ENCODE measurements around the gene S1PR2.

GRCh38 chr19:10206226-10206885 is 24.8 kb downstream of the S1PR2 start:
- TF ChIP-seq, protein P1, sequence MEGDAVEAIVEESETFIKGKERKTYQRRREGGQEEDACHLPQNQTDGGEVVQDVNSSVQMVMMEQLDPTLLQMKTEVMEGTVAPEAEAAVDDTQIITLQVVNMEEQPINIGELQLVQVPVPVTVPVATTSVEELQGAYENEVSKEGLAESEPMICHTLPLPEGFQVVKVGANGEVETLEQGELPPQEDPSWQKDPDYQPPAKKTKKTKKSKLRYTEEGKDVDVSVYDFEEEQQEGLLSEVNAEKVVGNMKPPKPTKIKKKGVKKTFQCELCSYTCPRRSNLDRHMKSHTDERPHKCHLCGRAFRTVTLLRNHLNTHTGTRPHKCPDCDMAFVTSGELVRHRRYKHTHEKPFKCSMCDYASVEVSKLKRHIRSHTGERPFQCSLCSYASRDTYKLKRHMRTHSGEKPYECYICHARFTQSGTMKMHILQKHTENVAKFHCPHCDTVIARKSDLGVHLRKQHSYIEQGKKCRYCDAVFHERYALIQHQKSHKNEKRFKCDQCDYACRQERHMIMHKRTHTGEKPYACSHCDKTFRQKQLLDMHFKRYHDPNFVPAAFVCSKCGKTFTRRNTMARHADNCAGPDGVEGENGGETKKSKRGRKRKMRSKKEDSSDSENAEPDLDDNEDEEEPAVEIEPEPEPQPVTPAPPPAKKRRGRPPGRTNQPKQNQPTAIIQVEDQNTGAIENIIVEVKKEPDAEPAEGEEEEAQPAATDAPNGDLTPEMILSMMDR (IDR thresholded peaks at IDR 0.05): no peak
- TF ChIP-seq POLR2A (IDR thresholded peaks at IDR 0.05): no peak

Data from transverse colon (tissue), 3 donors.